ENCODE measurements around the gene ERCC3.

The ERCC3 gene

DNA sequence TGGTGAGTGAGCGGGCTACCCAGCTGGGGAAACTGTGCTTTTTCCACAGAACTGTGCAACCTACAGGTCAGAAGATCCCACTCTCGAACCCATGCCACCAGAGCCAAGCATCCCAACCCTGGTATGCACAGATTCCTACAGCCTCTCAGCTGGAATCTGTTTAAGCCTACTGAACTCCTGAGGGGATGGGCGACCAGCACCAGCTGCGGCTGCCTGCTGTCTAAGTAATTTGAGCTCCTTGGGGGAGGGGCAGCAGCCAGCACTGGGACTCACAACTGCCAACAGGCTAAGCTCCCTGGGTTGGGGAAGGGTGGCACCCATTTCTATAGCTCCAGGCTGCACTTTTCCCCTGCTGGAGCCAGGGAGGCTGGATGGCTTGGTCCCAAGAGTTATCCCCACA, 85.6 kb downstream of the ERCC3 start:
- H3K4me3 ChIP-seq (ENCODE audit: low read depth, low read length), result no peak overlapping the region
- CTCF ChIA-PET, result interaction anchor here (1.2 kb wide), 2 partner anchors 11 to 141 kb away, joined by 3 to 11 read pairs; no protein-coding TSS in a partner anchor
- POLR2A ChIA-PET, result interaction anchor here (0.6 kb wide), 1 partner anchor 286 kb away, joined by 3 read pairs; no protein-coding TSS in a partner anchor
- DNase-seq (ENCODE audit: low read depth, low spot score), result no peak
- no peak for TF ChIP-seq CTCF (IDR thresholded peaks at IDR 0.05; ENCODE audit: insufficient read depth, low read length, missing control alignments)

Measured in AG04449 (cell line).